ENCODE measurements around the gene ZGLP1. TPM values are rescaled to one million over a fixed set of nuclear protein-coding genes. Genes with fewer than 3 reads are reported as not detected.

ZGLP1 gene
- total RNA-seq, 2 donors from 2014 or later, result 0.90 TPM; not detected in 1

GRCh38 chr19:10299545-10300458, 9.8 kb downstream of the ZGLP1 start:
- H3K9me3 ChIP-seq, result no peaks in the 10 kb centered on the region
- no peak for TF ChIP-seq CTCF (IDR thresholded peaks at IDR 0.05)
- DNase-seq (ENCODE audit: low spot score), result no peak
- H3K4me3 ChIP-seq, result no peak overlapping the region
- peaks cover 0 to 15% of the 10 kb centered on the region in 2 donors for H3K27me3 ChIP-seq
- no peaks in the 10 kb centered on the region for H3K36me3 ChIP-seq
- peaks cover 0 to 13% of the 10 kb centered on the region in 2 donors for H3K4me1 ChIP-seq
- H3K27ac ChIP-seq, result no peak overlapping the region

GRCh38 chr19:10295847-10296591, 13.6 kb downstream of the ZGLP1 start:
- no peak for TF ChIP-seq CTCF (IDR thresholded peaks at IDR 0.05)
- H3K9me3 ChIP-seq, result no peaks in the 10 kb centered on the region
- DNase-seq (ENCODE audit: low spot score), result no peak
- H3K36me3 ChIP-seq, result no peaks in the 10 kb centered on the region
- H3K4me3 ChIP-seq, result peak overlapping the region in 1 of 2 donors; percentile 29
- H3K27me3 ChIP-seq, result peaks cover 23 to 36% of the 10 kb centered on the region in 2 donors
- H3K27ac ChIP-seq, result no peak overlapping the region
- peaks cover 0 to 37% of the 10 kb centered on the region in 2 donors for H3K4me1 ChIP-seq

- Histone ChIP-seq H3K9me3 (no peaks in the 10 kb centered on the region), H3K4me1 (peaks cover 0 to 43% of the 10 kb centered on the region in 2 donors), H3K27ac (no peak overlapping the region), H3K4me3 (peak overlapping the region in 1 of 2 donors; percentile 29), H3K27me3 (peaks cover 23 to 43% of the 10 kb centered on the region in 2 donors), H3K36me3 (no peaks in the 10 kb centered on the region)
- no peak for DNase-seq (ENCODE audit: low spot score)
- no peak for TF ChIP-seq CTCF (IDR thresholded peaks at IDR 0.05)
These were observed 14.2 kb downstream of the ZGLP1 start for GRCh38 chr19:10295305-10295846.

GRCh38 chr19:10294368-10294697, 15.3 kb downstream of the ZGLP1 start:
- DNase-seq (ENCODE audit: low spot score), result no peak
- Histone ChIP-seq H3K36me3 (no peaks in the 10 kb centered on the region), H3K9me3 (no peaks in the 10 kb centered on the region), H3K4me1 (peaks cover 0 to 53% of the 10 kb centered on the region in 2 donors), H3K4me3 (no peak overlapping the region), H3K27me3 (peaks cover 24 to 51% of the 10 kb centered on the region in 2 donors), H3K27ac (no peak overlapping the region)
- TF ChIP-seq CTCF (IDR thresholded peaks at IDR 0.05), result no peak

GRCh38 chr19:10293637-10294367, 15.8 kb downstream of the ZGLP1 start:
- H3K4me3 ChIP-seq, result no peak overlapping the region
- H3K9me3 ChIP-seq, result no peaks in the 10 kb centered on the region
- H3K4me1 ChIP-seq, result peaks cover 0 to 59% of the 10 kb centered on the region in 2 donors

More at GRCh38 chr19:10293637-10294367, 15.8 kb downstream of the ZGLP1 start:
- no peak for DNase-seq (ENCODE audit: low spot score)
- TF ChIP-seq CTCF (IDR thresholded peaks at IDR 0.05), result no peak
- H3K27me3 ChIP-seq, result peaks cover 29 to 56% of the 10 kb centered on the region in 2 donors
- H3K27ac ChIP-seq, result no peak overlapping the region
- H3K36me3 ChIP-seq, result no peaks in the 10 kb centered on the region

All from right atrium auricular region (tissue), 2 donors.